ENCODE measurements around the gene TEX44.

The TEX44 gene

GRCh38 chr2:231634951-231635875 is 42.5 kb downstream of the TEX44 start:
- DNase-seq, result no peak

- DNase-seq, result no peak
These were observed 47.6 kb downstream of the TEX44 start for GRCh38 chr2:231640241-231640640.

GRCh38 chr2:231640641-231641111 is 48.0 kb downstream of the TEX44 start:
- peak; percentile 13 to 40 for DNase-seq

- peak; percentile 42 to 58 for DNase-seq
These were observed 50.2 kb downstream of the TEX44 start for GRCh38 chr2:231642631-231643494.

GRCh38 chr2:231643495-231643888 is 50.8 kb downstream of the TEX44 start:
- no peak for DNase-seq
